K562 (cell line): ENCODE results near the gene DDIT3. TPM values are rescaled to one million over a fixed set of nuclear protein-coding genes. Genes with fewer than 3 reads are reported as not detected.

Experiments
- AFF4 ChIP-seq: sonication (generic); formaldehyde crosslinking; IDR thresholded peaks from 2 replicates; pipeline ENCODE4 v1.8.0; 2023; ENCODE audit warnings: mild to moderate bottlenecking, missing genetic modification reagents
- BHLHE40 ChIP-seq: IDR thresholded peaks from 2 replicates; pipeline ENCODE4 v1.6.1; 2011; ENCODE audit warnings: low read length, improper control_type of control experiment
- BRD9 ChIP-seq: fragments of 450-650 bp; IDR thresholded peaks from 2 replicates; pipeline ENCODE4 v1.6.1; 2018; ENCODE audit warnings: low read depth; ENCODE audit not compliant: partially characterized antibody
- DMBX1 ChIP-seq: fragments of 250-450 bp; sonication (Bioruptor Pico); IDR thresholded peaks from 2 replicates; pipeline ENCODE4 v1.8.0; 2022; ENCODE audit warnings: inconsistent platforms, mild to moderate bottlenecking, moderate library complexity, borderline replicate concordance
- EZH2 ChIP-seq: IDR thresholded peaks from 2 replicates; pipeline ENCODE4 v1.6.1; 2012; ENCODE audit warnings: low read depth, mild to moderate bottlenecking, inconsistent platforms, low read length, borderline replicate concordance
- FOXA3 ChIP-seq, 2 experiments: fragments of 450-650 bp in 1 of 2; sonication (generic) in 1 of 2; formaldehyde crosslinking; IDR thresholded peaks in 1 of 2; conservative IDR thresholded peaks in 1 of 2; 2 replicates each; pipeline versions ENCODE4 v1.4.0 to v1.8.0; 2020 to 2022; ENCODE audit warnings: mild to moderate bottlenecking in 2 of 2, missing genetic modification reagents in 1 of 2
- HCFC1 ChIP-seq: IDR thresholded peaks from 2 replicates; pipeline ENCODE4 v1.6.1; 2012; ENCODE audit warnings: low read depth, low read length, improper control_type of control experiment
- MCM2 ChIP-seq: fragments of 450-650 bp; IDR thresholded peaks from 2 replicates; pipeline ENCODE4 v1.6.1; 2017; ENCODE audit warnings: low read depth, mild to moderate bottlenecking
- REST ChIP-seq, 2 experiments: fragments of 450-650 bp; formaldehyde crosslinking in 1 of 2; IDR thresholded peaks; 2 replicates each; pipeline versions ENCODE4 v1.4.0 to v1.6.1; 2014 to 2020; ENCODE audit warnings: mild to moderate bottlenecking in 2 of 2, borderline replicate concordance in 1 of 2, low read depth in 1 of 2
- SLC30A9 ChIP-seq: fragments of 250-450 bp; sonication (Bioruptor Pico); IDR thresholded peaks from 2 replicates; pipeline ENCODE4 v1.8.0; 2022; ENCODE audit warnings: mild to moderate bottlenecking, moderate library complexity
- ZBTB7A ChIP-seq: IDR thresholded peaks from 2 replicates; pipeline ENCODE4 v1.6.1; 2011; ENCODE audit warnings: low read depth, mild to moderate bottlenecking, low read length, moderate library complexity, borderline replicate concordance; ENCODE audit not compliant: control insufficient read depth
- ZNF224 ChIP-seq: sonication (generic); formaldehyde crosslinking; IDR thresholded peaks from 2 replicates; pipeline ENCODE4 v1.8.0; 2022; ENCODE audit warnings: mild to moderate bottlenecking, missing genetic modification reagents
- ZNF280B ChIP-seq: fragments of 250-450 bp; sonication (Bioruptor Pico); IDR thresholded peaks from 2 replicates; pipeline ENCODE4 v1.5.1; 2021; ENCODE audit warnings: mild to moderate bottlenecking
- polyA plus RNA-seq, 8 experiments: library from polyadenylated mRNA; depleted of rRNA in 4 of 8; stranded (reverse) in 5 of 8; unstranded in 3 of 8; fragments of >200 nt; fragmentation: Nextera tagmentation in 2 of 8; fragmentation: Illumina TruSeq in 1 of 8; extraction: Ambion mirVana in 2 of 8; extraction: Trizol in 1 of 8; gene quantifications; 2 replicates each; pipeline versions ENCODE4 v1.2.1 to v1.2.3, GENCODE V29; 2011 to 2014; ENCODE audit warnings: inconsistent platforms in 1 of 8, missing spikeins in 1 of 8
- total RNA-seq, 7 experiments: library from RNA; depleted of rRNA in 6 of 7; stranded (reverse); fragments of >200 nt in 6 of 7; fragmentation: Illumina TruSeq in 2 of 7; extraction: Trizol in 2 of 7; gene quantifications; 2 replicates each; pipeline versions ENCODE4 v1.2.1 to v1.2.3, GENCODE V29; 2011 to 2021; ENCODE audit warnings: low replicate concordance in 1 of 7

Gene DDIT3
- total and polyA plus RNA-seq, 9 of the 15 experiments (the other 6 are each of a cell fraction or from before 2014, with no cell fraction given) = 59.1 to 272 (median 89.9) TPM

GRCh38 chr12:57552835-57553313, 32.6 kb upstream of the DDIT3 start (continued):
- TF ChIP-seq REST (IDR thresholded peaks at IDR 0.05; ENCODE audit: borderline replicate concordance) (peak; percentile 8; the same call in 1 of the 2 replicates), REST (CRISPR knock-in tag; IDR thresholded peaks at IDR 0.05; ENCODE audit: low read depth) (no peak), HCFC1 (no peak), ZNF280B (CRISPR knock-in tag) (no peak), FOXA3 (CRISPR knock-in tag; conservative IDR thresholded peaks at IDR 0.05 in 1 of 2, IDR thresholded peaks at IDR 0.05 in 1 of 2) (peak in 1 of 2 experiments; percentile 62; a peak in 1 of 4 replicates), ZBTB7A (no peak; the same call in 1 of the 2 replicates), BHLHE40 (no peak), DMBX1 (CRISPR knock-in tag) (peak; percentile 53; the same call in 1 of the 2 replicates), SLC30A9 (CRISPR knock-in tag) (no peak), ZNF224 (CRISPR knock-in tag) (no peak), BRD9 (no peak), AFF4 (CRISPR knock-in tag) (0 out of 2 replicates have a peak, but pooled peaks have one; percentile 39), EZH2 (no peak), MCM2 (no peak)
